HUDEP-2 (cell line): ENCODE measurements around the gene ANO4.

Source experiments
- DNase-seq, 76 experiments: peaks; one replicate each; lab custom pipeline; 2025; ENCODE audit not compliant: unreplicated experiment in 76 of 76; lab: John Stamatoyannopoulos, UW

ANO4 gene

DNA sequence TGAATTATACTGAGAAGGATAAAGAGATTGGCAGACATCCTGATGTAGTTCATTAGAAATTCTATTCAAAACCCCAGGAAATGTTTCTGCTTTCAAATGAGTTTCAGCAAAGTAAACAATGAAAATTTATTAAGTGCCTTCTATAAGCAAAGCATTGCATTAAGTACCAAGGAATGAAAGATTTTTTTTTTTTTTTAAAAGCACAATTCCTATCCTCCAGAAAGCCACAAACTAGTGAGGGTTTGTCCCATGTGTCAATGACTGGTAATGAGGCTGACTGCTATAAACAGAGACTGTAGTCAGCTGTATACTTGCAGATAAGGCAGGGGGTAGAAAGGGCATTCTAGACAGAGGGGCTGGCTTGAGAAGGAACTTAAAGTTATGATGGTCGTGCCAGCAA, 6.7 kb downstream of the ANO4 start:
- DNase-seq, result no peak

DNA sequence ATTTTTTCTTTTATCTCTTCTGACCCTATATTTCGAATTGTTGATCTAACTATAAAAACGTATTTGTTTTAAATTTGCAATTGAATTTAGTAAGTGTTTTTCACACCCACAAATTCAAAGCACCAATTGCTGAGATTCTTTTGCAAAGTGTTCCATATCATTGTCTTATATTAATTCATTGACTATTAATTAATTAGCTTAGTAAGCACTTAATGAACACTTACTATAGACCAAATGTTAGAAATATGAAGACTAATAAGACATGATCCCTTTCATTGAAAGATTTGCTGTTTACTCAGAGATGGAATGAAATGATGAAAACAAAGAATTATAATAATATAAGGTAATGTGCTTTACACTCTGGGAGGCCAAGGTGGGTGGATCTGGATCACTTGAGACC, 14.2 kb downstream of the ANO4 start:
- DNase-seq, result no peak

DNA sequence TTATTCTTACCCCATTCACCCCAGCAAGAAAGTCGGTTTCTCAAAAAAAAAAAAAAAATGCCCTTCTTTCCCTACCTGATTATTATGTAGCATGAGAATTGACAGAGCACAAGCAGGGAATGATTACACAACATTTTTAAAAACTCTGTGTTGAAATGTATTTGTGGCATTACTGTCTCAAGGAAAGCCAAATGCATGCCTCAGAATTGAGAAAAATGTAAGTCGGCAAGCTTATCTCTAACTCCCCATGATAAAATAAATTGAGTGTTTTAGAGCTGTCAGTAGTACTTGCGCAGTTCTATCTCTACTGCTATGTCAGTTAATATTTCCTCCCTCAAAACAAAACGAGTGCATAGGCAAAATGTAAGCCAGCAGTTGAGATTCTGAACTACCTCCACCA, 25.7 kb downstream of the ANO4 start:
- no peak for DNase-seq

DNA sequence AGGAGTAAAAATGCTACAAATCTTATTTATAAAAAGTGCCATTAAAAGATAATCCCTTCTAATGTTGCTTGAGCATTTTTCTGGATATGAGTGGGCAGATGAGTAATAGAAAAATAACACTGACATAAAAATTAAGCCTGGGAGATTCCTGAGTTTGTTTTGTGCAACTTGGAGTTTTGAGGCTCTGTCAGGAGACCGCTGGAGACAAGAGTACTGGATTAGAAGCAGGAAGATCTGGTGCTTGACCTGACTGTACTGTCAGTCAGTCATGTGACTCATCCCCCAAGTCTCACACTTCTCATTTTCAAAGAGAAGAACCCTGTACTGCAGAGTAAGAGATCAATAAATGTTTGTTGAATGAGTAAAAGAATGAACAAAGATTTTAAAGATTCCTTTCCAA, 29.4 kb downstream of the ANO4 start:
- no peak for DNase-seq

DNA sequence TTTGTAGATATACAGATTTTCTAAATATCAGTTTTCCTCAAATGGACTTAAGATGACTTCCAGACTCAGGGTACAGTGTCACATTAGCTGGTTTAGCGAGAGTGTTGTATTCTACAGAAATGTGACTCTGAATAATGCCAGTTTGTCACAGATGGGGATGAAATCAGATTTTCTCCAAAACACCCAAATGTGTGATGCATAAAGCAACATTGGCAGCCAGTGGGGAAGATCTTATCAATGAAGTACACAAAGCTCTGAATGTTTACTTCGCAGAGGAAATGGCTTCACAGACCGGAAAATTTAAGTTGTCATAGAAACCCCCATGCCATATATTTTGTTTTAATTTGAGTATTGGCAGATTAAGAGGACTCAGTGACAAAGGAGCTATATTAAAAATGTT, 29.9 kb downstream of the ANO4 start:
- no peak for DNase-seq

DNA sequence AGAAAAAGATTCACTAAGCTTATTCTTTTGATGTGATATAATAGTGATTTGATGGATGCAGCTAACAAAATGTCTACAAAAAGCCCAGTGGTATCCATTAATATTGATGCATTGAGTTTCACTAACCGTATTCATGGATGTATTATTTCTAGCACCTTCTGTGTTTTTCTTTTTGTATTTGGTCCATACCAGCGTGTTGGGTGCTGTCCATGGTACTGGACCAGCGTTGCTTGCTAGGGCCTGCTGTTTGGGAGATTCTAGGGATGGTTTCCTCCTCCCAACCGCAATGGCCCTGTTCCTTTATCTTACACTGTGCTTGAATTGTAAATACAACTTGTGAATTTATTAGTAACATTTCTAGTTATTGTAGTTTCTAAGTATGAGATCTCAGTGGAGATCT, 31.7 kb downstream of the ANO4 start:
- DNase-seq, result peak in 29 of 76 experiments; percentile 1 to 48 (median 11)

- DNase-seq, result peak in 8 of 76 experiments; percentile 0 to 15 (median 5)
These were observed 33.4 kb downstream of the ANO4 start for GRCh38 chr12:100827901-100828520.

DNA sequence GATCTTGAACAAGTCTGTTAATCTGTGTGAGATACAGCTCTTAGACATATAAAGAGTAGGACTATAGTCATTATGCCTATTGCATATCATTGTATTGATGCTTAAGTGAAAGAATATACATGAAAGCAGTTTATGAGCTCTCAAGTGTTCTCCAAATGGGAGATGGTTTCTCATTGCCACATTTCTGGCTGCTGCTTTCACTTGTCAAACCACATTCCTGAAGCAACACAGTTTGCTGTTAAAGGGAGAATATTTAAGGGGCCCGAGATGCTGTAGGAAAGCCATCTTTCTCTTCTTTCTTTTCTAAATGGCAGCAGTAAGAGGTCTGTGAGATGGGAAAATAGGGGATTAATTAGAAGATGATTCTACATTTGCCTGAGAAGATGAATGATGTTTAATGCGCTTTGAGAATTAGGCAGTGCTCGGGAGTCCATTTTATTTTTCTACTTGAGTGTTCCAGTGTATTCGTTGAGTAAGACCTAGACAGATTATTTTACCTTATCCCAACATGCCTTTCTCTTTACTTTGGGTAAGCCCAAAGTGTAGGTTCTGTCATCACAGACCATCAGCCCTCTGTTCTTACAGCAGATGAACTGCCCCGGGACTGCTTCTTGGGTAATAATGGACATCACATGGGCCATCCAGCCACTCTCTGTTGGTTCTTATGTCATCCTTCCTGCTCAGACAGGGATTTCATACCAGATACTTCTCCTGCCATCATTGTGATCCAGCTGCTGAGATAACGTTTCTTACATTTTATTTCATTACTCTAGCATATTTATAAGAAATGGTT, 35.6 kb downstream of the ANO4 start:
- no peak for DNase-seq

GRCh38 chr12:100833282-100833681, 38.7 kb downstream of the ANO4 start:
- DNase-seq, result no peak

GRCh38 chr12:100840748-100841147, 46.2 kb downstream of the ANO4 start:
- no peak for DNase-seq

GRCh38 chr12:100842156-100842555, 47.6 kb downstream of the ANO4 start:
- DNase-seq, result peak in 15 of 76 experiments; percentile 0 to 46 (median 23)

DNA sequence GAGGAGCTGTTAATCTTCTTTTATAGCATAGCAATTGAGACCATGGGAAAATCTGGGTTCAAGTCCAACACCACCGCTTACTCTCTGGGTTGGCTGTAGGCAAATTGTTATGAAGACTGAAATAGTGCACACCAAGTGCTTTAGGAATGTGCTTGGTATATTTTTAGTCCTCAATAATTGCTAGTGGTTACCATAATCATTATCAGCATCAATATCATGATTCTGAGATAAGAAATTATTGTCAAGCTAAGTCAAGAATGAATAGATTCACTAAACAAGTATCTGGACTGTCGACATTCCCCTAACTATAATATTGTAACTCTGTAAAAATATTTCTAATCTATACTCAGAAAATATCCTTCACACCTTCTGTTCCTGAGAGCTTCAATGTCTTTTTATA, 48.5 kb downstream of the ANO4 start:
- no peak for DNase-seq

GRCh38 chr12:100845095-100845494, 50.5 kb downstream of the ANO4 start:
- DNase-seq, result no peak

- DNase-seq, result no peak
These were observed 57.1 kb downstream of the ANO4 start for GRCh38 chr12:100851637-100852036.

GRCh38 chr12:100857418-100857817, 62.8 kb downstream of the ANO4 start:
- no peak for DNase-seq

GRCh38 chr12:100857971-100858370, 63.4 kb downstream of the ANO4 start:
- DNase-seq, result no peak

GRCh38 chr12:100858656-100859055, 64.1 kb downstream of the ANO4 start:
- no peak for DNase-seq

DNA sequence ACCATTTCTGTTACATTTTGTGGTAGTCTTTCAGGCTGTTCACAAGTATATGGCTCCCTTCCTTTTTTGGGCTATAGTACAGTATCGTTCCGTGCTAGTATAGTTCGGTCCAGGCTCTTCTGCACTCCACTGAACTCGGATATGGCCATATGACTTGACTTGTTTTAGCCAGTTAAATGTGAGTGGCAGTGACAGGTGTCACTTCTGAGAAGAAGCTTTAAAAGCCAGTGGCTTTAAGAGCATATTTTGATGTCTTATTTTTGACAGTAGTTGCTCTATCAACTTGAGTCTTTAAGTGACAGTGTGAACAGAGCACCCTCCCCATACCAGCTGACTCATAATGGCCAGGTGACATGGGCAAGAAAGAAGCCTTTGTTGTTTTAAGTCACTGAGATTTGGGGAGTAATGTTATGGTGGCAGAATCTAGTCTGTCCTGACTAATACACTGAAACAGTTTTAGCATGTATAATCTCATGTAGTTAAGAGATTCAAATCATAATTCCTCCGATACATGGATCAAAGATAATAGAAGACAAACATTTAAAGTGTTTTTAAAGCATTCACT, 64.6 kb downstream of the ANO4 start:
- no peak for DNase-seq

DNA sequence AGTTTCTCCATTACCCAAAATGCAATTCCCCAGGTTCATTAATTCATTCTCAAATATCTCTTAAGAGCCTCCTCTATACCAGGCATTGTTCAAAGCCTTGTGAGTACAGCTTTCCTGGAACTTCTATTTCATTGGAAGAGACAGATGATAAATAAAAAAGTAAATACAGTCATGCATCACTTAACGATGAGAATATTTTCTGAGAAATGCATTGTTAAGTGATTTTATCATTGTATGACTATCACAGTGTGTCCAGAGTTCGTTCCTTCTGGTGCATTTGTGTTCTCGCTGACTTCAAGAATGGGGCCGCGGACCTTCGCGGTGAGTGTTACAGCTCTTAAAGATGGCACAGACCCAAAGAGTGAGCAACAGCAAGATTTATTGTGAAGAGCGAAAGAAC, 66.0 kb downstream of the ANO4 start:
- DNase-seq, result no peak

- no peak for DNase-seq
These were observed 68.1 kb downstream of the ANO4 start for GRCh38 chr12:100862676-100863075.

GRCh38 chr12:100864366-100864765, 69.8 kb downstream of the ANO4 start:
- no peak for DNase-seq
